Middle frontal gyrus (tissue), 1 donor: ENCODE results near the gene RNF220.

ENCODE experiments used
- DNase-seq: peaks from one replicate; pipeline ENCODE4 v3.0.0-alpha.2; 2015; ENCODE audit warnings: low spot score; ENCODE audit errors: extremely low spot score

Gene RNF220

GRCh38 chr1:44519035-44519676 is 114.1 kb downstream of the RNF220 start:
- no peak for DNase-seq

- no peak for DNase-seq
Observed at GRCh38 chr1:44521378-44522080, 116.5 kb downstream of the RNF220 start.

GRCh38 chr1:44523593-44524591 is 118.8 kb downstream of the RNF220 start:
- no peak for DNase-seq

GRCh38 chr1:44524655-44525500 is 119.8 kb downstream of the RNF220 start:
- no peak for DNase-seq

GRCh38 chr1:44526295-44527073 is 121.4 kb downstream of the RNF220 start:
- DNase-seq, result no peak

- DNase-seq, result no peak
Observed at GRCh38 chr1:44531785-44532566, 126.9 kb downstream of the RNF220 start.

- DNase-seq, result peak; percentile 44
Observed at GRCh38 chr1:44532567-44532944, 127.5 kb downstream of the RNF220 start.

- DNase-seq, result no peak
Observed at GRCh38 chr1:44534771-44535170, 129.7 kb downstream of the RNF220 start.

GRCh38 chr1:44536357-44537209 is 131.5 kb downstream of the RNF220 start:
- DNase-seq, result no peak

- no peak for DNase-seq
Observed at GRCh38 chr1:44537538-44537937, 132.5 kb downstream of the RNF220 start.

- no peak for DNase-seq
Observed at GRCh38 chr1:44537956-44538355, 132.9 kb downstream of the RNF220 start.

GRCh38 chr1:44539991-44540730 is 135.1 kb downstream of the RNF220 start:
- DNase-seq, result no peak

GRCh38 chr1:44542420-44543063 is 137.5 kb downstream of the RNF220 start:
- DNase-seq, result no peak

GRCh38 chr1:44543064-44543744 is 138.1 kb downstream of the RNF220 start:
- DNase-seq, result no peak

- no peak for DNase-seq
Observed at GRCh38 chr1:44543786-44544185, 138.7 kb downstream of the RNF220 start.

GRCh38 chr1:44544960-44545359 is 139.9 kb downstream of the RNF220 start:
- DNase-seq, result no peak

GRCh38 chr1:44545961-44546360 is 140.9 kb downstream of the RNF220 start:
- no peak for DNase-seq
